Measurements from ENCODE around the gene ID1.
A peak's percentile ranks its signal among the peaks of the same experiment; 100 is the strongest.

DNA sequence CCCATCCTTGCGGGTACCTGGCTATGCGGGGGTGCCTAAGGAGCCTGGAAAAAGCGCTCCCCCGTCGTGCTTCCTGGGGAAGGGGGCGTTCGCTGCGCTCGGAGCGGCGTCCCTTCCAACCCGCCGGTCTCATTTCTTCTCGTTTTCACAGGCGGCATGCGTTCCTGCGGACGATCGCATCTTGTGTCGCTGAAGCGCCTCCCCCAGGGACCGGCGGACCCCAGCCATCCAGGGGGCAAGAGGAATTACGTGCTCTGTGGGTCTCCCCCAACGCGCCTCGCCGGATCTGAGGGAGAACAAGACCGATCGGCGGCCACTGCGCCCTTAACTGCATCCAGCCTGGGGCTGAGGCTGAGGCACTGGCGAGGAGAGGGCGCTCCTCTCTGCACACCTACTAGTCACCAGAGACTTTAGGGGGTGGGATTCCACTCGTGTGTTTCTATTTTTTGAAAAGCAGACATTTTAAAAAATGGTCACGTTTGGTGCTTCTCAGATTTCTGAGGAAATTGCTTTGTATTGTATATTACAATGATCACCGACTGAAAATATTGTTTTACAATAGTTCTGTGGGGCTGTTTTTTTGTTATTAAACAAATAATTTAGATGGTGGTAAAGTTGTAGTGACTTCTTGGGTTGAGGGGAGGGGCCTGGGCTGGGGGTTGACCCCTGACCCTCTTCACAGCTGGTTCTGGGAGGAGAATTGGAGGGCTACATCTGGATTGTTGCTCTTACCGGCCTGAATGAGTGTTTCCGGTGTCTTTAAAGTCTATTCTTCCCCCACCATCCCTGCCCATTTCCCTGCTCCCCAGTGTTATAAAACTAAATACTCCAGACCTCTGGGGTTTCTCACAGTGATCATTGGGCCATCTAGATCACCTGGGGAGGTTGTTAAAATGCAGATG lies 1.1 kb downstream of the ID1 start:
- TF ChIP-seq, protein P1, sequence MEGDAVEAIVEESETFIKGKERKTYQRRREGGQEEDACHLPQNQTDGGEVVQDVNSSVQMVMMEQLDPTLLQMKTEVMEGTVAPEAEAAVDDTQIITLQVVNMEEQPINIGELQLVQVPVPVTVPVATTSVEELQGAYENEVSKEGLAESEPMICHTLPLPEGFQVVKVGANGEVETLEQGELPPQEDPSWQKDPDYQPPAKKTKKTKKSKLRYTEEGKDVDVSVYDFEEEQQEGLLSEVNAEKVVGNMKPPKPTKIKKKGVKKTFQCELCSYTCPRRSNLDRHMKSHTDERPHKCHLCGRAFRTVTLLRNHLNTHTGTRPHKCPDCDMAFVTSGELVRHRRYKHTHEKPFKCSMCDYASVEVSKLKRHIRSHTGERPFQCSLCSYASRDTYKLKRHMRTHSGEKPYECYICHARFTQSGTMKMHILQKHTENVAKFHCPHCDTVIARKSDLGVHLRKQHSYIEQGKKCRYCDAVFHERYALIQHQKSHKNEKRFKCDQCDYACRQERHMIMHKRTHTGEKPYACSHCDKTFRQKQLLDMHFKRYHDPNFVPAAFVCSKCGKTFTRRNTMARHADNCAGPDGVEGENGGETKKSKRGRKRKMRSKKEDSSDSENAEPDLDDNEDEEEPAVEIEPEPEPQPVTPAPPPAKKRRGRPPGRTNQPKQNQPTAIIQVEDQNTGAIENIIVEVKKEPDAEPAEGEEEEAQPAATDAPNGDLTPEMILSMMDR (IDR thresholded peaks at IDR 0.05) = peak in 1 of 6 experiments; percentile 9
- peak in 1 of 4 donors; percentile 34 for TF ChIP-seq POLR2A (IDR thresholded peaks at IDR 0.05)
